ENCODE results near the gene HS6ST3. TPM values are rescaled to one million over a fixed set of nuclear protein-coding genes. Genes with fewer than 3 reads are reported as not detected.

The HS6ST3 gene
- not detected in 5 replicates for total RNA-seq (2022; extraction: Qiagen RNA extraction)

DNA sequence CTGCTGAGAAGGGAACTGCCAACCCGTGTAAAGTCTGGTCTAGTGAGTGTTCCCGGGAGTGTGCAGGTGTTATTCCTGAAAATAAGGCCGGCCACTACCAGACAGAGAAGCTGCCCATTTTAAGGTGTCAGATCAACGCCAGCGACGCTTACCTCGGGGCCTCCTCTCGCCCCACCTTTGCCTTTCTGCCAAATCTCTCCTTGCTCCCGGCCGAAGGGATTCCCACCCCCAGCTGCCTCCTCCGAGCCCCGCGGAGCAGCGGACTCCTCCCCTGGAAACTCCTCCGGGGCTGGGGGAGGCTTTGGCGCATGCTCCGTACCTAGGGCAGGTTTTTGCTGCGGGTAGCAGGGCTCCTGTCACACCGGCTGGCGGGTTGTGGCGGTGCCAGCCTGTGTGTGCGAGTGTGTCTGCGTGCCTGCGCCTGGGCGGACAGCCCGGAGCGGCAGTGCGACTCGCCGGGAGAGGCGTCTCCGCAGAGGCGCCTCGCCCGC, at the start of gene HS6ST3:
Gene HS6ST3 (plus strand): TSS at position 359 of the 491 bp plus-strand sequence.

DNA sequence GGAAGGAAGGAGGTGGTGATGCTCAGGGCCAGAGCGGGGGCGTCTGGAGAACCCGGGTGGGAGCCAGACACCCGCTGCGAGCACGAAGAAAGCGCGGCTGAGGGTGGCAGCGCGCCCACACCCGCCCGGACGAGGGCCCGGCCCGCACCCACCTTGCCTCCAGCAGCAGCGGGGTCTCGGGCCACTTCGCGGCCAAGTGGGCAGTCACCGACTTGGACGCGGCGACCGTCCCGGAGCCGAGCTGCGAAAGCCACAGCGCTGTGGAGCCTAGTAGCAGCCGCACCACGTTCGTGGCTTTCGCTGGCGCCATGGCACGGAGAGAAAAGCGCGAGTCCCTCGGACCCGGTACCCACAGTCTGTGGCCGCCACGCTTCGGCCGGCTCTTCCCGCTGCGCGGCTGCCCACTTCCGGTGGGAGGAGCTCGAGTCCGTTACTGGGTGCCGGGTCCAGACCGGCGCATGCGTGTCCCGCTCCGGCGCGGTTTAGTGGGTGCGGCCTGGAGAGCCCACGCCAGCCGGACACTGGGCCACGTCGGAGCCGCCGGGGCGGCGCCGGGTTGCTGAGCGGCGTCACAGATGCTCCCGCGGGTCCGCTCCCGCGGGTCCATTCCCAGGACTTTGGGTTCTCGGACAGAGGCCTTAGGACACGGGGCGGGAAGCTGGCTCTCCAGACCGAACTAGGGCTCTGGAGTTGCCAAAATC, 36.8 kb upstream of the HS6ST3 start, which contains the start of gene UGGT2:
Gene UGGT2 (minus strand): TSS at position 399 of the 701 bp plus-strand sequence. CDS start 89 bp downstream, at position 310.

Other genes with a start within 250 kb of the HS6ST3 start
- 7.2 to 11.4 TPM (median 9.1 TPM) in 5 replicates for gene UGGT2, start 36.7 kb upstream of the HS6ST3 start, total RNA-seq (2022; extraction: Qiagen RNA extraction)